Activated naive CD4-positive, alpha-beta T cell treated with anti-CD3 and anti-CD28 coated beads, Interleukin-2, amount 50 U/mL, for 72 hours (primary cell): Measurements from ENCODE around the gene GPR63. TPM values are rescaled to one million over a fixed set of nuclear protein-coding genes. Genes with fewer than 3 reads are reported as not detected.

Source experiments
- ATAC-seq, 2 donors: fragments of 150-1000 bp; cut with Tn5 transposase; 2 replicates each; pipeline ENCODE4 v1.10.0; 2021; ENCODE audit warnings: mild to moderate bottlenecking in 2 of 2, moderate library complexity in 2 of 2
- DNase-seq, 2 donors: peaks; one replicate each; pipeline ENCODE4 v3.0.0; 2021 to 2022; ENCODE audit warnings: low spot score in 2 of 2
- H3K27ac Mint-ChIP-seq, 2 donors: one replicate each; pipeline ENCODE4 v1.8.0; 2022; ENCODE audit warnings: mild to moderate bottlenecking in 2 of 2, mixed read lengths in 2 of 2
- H3K36me3 Mint-ChIP-seq, 2 donors: one replicate each; pipeline ENCODE4 v1.8.0; 2022; ENCODE audit warnings: mixed read lengths in 2 of 2
- H3K9me3 Mint-ChIP-seq, 2 donors: one replicate each; pipeline ENCODE4 v1.8.0; 2022; ENCODE audit warnings: mixed read lengths in 2 of 2
- total RNA-seq, 2 donors: library from RNA; stranded (reverse); gene quantifications; one replicate each; pipeline ENCODE4 v1.2.3, GENCODE V29; 2022

The GPR63 gene
- total RNA-seq, 2 donors from 2014 or later = 0.41 to 1.3 TPM

DNA sequence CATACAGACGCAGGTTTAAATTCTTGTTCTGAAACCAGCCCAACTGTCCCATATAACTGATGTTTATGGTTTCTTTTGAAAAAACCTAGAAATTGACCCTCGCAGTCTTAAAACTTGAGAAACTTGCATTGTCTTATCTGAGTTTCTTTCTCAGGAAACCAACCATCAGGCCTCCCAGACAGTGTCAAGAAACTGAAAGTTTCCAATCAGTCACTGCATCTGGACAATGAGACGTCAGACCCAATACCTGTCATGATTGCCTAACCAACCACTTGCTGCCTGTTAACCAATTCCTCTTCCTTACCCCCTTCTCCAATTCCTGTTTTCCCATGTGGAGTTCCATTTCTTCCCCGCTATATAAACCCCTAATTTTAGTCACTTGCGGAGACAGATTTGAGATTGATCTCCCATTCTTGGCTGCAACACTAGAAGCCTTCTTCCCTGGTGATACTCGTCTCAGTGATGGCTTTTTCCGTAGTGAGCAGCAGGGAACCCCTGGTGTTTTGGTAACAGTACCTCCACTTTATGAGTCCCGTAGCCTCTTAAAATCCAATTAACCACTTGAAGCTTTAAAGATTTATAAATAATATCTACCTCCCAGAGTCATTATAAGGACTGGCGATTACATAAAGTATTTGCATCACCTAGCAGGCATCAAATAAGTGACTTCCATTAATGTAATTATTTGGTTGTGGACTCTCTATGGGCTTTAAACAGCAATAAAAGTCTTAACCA, 49.3 kb downstream of the GPR63 start:
- ATAC-seq = no peak
- no peak overlapping the region for H3K27ac Mint-ChIP-seq
- no peaks in the 10 kb centered on the region for H3K9me3 Mint-ChIP-seq
- no peaks in the 10 kb centered on the region for H3K36me3 Mint-ChIP-seq
- DNase-seq = no peak

DNA sequence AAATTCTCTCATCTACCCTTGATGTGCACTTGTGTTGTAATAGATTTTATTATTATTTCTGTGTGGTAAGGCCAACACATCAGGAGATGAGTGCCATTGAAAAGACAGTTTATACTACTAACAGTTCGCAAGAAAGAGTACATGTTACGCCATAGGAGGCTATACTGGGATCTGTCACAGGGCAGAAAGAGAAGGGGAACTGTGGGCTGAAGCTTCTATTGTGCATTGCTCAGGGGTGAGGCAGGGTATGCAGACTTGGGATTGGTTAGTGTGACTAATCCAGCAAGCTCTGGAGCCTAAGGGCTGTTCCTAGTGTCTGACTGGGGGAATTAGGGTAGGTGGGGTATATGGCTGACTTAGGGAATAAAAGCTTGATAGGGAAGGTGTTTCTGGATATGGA, 50.9 kb downstream of the GPR63 start:
- no peak for DNase-seq
- H3K27ac Mint-ChIP-seq = no peak overlapping the region
- no peaks in the 10 kb centered on the region for H3K9me3 Mint-ChIP-seq
- ATAC-seq = no peak
- H3K36me3 Mint-ChIP-seq = no peaks in the 10 kb centered on the region

DNA sequence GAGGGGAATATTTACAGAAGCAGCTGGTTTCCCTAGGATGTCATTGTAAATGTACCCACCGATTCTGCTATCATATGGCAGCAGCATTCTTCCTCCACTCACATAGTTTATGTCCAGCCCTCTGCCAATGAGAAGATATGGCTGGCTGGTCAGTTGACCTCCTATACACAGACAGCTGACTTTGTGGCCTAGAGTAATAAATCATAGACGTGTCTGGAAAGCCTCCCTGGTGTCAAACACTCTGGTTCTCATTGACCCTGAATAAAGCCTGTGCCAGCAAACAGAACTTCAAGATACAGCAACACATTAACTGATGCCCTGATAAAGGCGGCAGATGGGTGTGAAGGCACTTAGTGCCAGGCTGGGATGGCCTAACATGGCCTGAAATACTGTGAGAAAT, 52.6 kb downstream of the GPR63 start:
- no peak for ATAC-seq
- DNase-seq = no peak
- Mint-ChIP-seq H3K36me3 (no peaks in the 10 kb centered on the region), H3K27ac (no peak overlapping the region), H3K9me3 (no peaks in the 10 kb centered on the region)

DNA sequence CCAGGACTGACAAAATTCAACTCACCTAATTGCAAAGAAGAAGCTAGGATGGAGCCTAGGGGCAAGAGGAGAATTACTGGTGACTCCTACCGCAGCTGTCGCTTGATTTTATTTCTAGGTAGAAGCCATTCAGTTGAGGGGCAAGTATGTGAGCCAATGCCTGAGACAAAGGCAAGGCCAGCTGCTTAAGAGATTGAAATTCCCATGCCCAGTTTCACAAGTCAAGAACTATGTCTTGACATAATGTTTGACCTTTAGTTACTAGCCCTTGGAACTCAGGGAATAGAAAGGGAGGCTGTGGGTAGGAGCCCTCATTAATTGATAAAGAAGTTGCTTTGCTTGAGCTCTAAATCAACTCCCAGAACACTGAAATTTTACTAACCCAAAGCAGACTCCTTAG, 54.0 kb downstream of the GPR63 start:
- no peaks in the 10 kb centered on the region for H3K36me3 Mint-ChIP-seq
- ATAC-seq (no peak), DNase-seq (no peak)
- no peak overlapping the region for H3K27ac Mint-ChIP-seq
- H3K9me3 Mint-ChIP-seq = no peaks in the 10 kb centered on the region

DNA sequence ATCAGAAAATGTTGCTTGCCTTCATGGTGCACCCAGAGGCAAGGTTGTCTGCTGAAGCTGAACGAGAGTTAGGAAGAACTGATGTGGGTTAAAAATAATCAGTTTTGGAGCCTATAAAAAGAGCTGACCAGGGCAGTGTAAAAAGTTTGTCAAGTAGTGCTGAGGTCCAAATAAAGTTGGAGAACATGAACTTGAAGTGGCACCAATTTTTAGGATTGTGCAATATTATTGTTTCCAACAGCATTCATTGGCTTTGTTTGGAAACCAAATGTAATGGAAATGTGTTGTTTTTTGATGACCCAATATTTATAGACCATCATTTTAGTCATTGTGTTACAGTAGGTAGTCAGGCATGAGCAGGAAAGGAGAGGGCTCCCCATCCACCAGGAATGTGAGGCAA, 55.7 kb downstream of the GPR63 start:
- Mint-ChIP-seq H3K27ac (no peak overlapping the region), H3K9me3 (no peaks in the 10 kb centered on the region), H3K36me3 (no peaks in the 10 kb centered on the region)
- DNase-seq (no peak), ATAC-seq (no peak)

DNA sequence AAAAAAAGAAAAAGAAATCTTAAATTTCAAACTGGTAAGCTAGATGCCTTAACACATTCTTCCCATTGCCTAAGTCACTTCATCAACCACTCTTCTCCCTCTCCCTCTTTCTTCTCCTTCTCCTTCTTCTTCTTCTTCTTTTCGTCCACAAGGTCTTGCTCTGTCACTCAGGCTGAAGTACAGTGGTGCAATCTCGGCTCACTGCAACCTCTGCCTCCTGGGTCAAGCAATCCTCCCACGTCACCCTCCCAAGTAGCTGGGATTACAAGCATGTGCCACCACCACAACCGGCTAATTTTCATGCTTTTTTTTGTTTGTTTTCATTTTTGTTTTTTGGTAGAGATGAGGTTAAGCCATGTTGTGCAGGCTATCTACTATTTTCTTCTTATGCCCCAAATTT, 60.2 kb downstream of the GPR63 start:
- H3K36me3 Mint-ChIP-seq = no peaks in the 10 kb centered on the region
- no peak for ATAC-seq

DNA sequence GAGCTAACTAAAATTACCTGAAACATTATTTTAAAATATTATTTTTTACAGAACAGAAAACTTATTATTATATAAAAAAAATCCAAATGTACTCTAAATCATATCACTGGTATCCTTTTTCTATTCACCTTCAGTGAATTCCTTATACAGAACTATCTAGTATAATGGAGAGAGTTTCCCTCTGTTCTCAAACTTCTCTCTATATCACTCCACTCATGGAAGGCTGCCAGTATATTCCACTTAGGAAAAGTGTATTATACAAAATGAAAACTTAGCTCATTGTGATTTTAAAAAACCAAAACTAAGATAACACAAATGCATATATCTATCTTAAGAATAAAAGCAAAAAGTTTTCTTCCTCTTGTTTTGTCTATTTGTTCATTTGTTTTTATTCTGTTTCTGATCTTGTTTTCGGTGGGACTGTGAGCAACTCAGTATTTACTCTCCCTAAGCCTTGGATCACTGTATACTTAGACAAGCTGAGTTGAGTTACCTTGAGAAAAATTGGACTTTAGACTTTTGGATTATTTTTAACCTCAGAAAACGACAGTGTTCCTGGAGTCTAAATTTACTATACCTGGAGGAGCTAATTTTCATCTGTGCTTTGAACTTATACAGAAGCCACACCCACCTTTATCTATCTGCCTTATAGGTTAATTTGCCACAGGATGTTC, 61.4 kb downstream of the GPR63 start:
- no peaks in the 10 kb centered on the region for H3K36me3 Mint-ChIP-seq
- ATAC-seq (no peak), DNase-seq (no peak)
- H3K27ac Mint-ChIP-seq = no peak overlapping the region
- no peaks in the 10 kb centered on the region for H3K9me3 Mint-ChIP-seq

More for the DNA sequence above, 60.2 kb downstream of the GPR63 start:
- H3K9me3 Mint-ChIP-seq = no peaks in the 10 kb centered on the region
- H3K27ac Mint-ChIP-seq = no peak overlapping the region
- no peak for DNase-seq

DNA sequence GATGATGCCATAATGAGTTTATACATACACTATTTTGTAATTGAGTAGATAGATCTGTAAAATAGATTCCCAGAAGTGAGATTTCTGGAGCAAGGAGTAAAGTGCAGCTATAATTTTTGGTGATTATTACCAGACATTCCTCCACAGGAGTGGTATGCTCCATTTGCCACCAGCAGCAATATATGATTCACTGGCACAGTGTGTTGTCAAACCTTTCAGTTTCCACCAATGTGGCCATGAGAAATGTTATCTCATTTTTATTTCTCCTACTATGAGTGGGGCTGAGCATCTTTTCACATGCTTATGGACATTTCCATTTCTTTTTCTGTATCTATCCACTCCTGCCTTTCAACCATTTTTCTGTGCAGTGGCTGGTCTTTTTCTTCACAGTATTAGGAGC, 70.5 kb downstream of the GPR63 start:
- Mint-ChIP-seq H3K9me3 (peaks cover 6% of the 10 kb centered on the region in 2 donors), H3K27ac (no peak overlapping the region), H3K36me3 (peaks cover 0 to 14% of the 10 kb centered on the region in 2 donors)
- peak; percentile 57 to 83 for ATAC-seq
- no peak for DNase-seq

DNA sequence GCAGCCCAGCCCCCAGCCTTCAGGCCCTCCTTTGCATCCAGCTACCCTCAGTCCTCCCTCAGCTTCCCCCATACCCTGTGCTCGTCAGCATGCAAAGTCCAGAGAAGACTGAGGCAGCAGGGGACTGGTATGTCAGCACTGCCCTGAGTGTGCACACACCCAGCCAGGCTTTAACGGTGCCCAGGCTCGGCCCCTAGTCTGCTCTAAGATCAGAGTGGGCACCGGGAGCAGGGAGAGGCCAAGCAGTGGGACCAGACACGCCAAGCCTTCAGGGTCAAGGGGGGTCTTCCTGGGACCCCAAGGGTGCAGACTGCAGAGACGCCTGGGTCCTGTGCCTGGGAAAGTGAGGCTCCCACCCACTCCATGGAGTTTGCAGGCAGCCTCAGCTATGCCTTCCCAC, 74.7 kb downstream of the GPR63 start:
- Mint-ChIP-seq H3K9me3 (no peaks in the 10 kb centered on the region), H3K27ac (no peak overlapping the region), H3K36me3 (no peaks in the 10 kb centered on the region)
- no peak for ATAC-seq
- no peak for DNase-seq

DNA sequence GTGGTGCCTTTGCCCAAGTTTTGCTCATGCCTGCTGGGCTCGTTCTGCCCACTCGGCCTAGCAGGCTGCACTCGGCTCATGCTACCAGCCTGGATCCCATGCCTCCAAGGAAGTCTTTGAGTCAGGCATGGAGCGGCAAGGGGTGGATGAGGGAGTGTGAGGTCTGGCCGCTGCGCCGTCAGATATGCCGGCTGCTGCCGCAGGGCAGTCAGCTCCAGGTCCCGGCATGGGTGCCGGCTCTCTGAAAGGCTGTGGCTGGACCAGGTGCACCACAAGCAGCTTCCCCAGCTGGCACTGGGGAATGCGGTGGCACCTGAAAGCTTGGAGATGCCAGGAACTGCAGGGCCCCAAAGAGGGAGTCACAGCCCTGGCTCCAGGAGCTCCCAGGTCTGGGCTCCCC, 75.5 kb downstream of the GPR63 start:
- no peak for ATAC-seq
- Mint-ChIP-seq H3K36me3 (no peaks in the 10 kb centered on the region), H3K9me3 (no peaks in the 10 kb centered on the region), H3K27ac (no peak overlapping the region)
- no peak for DNase-seq

DNA sequence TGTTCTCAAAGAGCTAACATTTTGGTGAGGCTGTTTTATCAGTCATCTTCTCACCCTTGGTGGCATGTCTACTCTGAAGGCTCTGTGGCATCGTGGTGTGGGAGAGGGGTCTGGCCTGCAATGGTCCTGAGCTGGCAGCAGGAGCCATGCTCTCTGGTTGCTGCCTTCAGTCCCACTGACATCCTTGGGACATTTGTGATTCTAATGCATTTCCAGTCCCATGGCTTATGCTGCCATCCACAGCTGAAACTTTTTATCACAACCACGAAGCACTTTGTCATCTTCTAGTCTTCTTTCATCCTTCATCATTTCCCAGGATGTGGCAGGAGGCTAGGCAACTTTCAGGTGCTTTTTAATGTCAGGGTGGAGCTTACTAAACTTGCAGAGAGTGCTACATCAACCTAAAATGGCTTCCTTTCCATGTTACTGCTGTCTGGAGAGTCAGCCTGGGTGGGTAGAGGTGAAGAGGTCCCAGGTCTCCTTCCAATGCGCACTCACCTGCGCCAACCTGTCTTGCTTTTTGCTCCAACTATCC, 77.1 kb downstream of the GPR63 start:
- DNase-seq (no peak), ATAC-seq (peak; percentile 40 to 57)
- H3K36me3 Mint-ChIP-seq = no peaks in the 10 kb centered on the region
- no peaks in the 10 kb centered on the region for H3K9me3 Mint-ChIP-seq
- H3K27ac Mint-ChIP-seq = no peak overlapping the region

DNA sequence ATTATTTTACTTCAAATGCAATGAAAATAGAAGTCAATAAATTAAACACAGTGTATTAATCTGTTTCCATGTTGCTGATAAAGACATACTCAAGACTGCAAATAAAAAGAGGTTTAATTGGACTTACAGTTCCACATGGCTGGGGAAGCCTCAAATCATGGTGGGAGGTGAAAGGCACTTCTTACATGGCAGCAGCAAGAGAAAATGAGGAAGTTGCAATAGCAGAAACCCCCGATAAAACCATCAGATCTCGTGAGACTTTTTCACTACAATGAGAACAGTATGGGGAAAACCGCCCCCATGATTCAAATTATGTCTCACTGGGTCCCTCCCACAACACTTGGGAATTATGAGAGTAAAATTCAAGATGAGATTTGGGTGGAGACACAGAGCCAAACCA, 82.2 kb downstream of the GPR63 start:
- no peak overlapping the region for H3K27ac Mint-ChIP-seq
- H3K36me3 Mint-ChIP-seq = no peaks in the 10 kb centered on the region
- ATAC-seq (no peak), DNase-seq (no peak)
- H3K9me3 Mint-ChIP-seq = no peaks in the 10 kb centered on the region

DNA sequence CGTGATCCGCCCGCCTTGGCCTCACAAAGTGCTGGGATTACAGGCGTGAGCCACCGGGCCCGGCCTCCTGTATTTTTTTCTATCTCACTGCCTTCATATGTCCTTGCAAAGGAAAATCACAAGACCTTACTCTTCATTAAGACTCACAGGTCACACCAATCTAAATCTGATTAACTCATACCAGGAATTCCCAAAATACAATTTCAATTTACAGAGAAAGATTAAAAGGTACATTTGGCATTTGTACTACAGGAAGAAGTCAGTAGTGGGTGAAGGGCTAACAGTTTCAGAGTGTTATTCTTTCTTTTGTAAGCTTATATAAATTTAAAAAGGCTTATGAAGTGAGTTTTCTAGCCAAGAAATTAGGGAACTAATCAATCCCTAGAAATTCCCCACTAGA, 87.4 kb downstream of the GPR63 start:
- no peak overlapping the region for H3K27ac Mint-ChIP-seq
- no peaks in the 10 kb centered on the region for H3K36me3 Mint-ChIP-seq
- ATAC-seq (no peak), DNase-seq (no peak)
- no peaks in the 10 kb centered on the region for H3K9me3 Mint-ChIP-seq

Other genes with a start within 250 kb of the GPR63 start
- gene NDUFAF4, start 60.4 kb upstream of the GPR63 start, total RNA-seq = 10 to 100 TPM; 42.1 to 60.7 TPM
- gene KLHL32, start 87.3 kb upstream of the GPR63 start, total RNA-seq = 1 to 10 TPM in 1 of 2 donors, under 1 TPM in 1; 0.75 to 2.9 TPM